Keratinocyte (primary cell): Measurements from ENCODE around the gene CDKN1B. TPM values are rescaled to one million over a fixed set of nuclear protein-coding genes. Genes with fewer than 3 reads are reported as not detected.

ENCODE experiments used
- DNase-seq: peaks from one replicate; pipeline ENCODE4 v3.0.0-alpha.2; 2011; ENCODE audit warnings: low read depth, missing footprints, low spot score
- FAIRE-seq: peaks from 2 replicates; lab custom pipeline; 2011; peaks lifted over from hg19 to GRCh38; lab: Jason Lieb, UNC
- H2AFZ ChIP-seq: 2 replicates; pipeline ENCODE4 v1.6.0; 2012; ENCODE audit warnings: low read length, control low read depth, inconsistent platforms; ENCODE audit not compliant: control insufficient read depth
- H3K27ac ChIP-seq: 2 replicates; pipeline ENCODE4 v1.5.1; 2011; ENCODE audit warnings: low read length; ENCODE audit not compliant: control insufficient read depth, insufficient read depth
- H3K27me3 ChIP-seq: 3 replicates; pipeline ENCODE4 v1.6.0; 2011; ENCODE audit warnings: low read length; ENCODE audit not compliant: control insufficient read depth, insufficient read depth; ENCODE audit errors: extremely low read depth
- H3K36me3 ChIP-seq, 2 experiments: 2 replicates in 1 of 2; 3 replicates in 1 of 2; pipeline ENCODE4 v1.5.1; 2011; ENCODE audit warnings: low read length in 2 of 2, mild to moderate bottlenecking in 1 of 2; ENCODE audit not compliant: control insufficient read depth in 2 of 2, insufficient read depth in 2 of 2; ENCODE audit errors: extremely low read depth in 1 of 2
- H3K4me1 ChIP-seq: 3 replicates; pipeline ENCODE4 v1.5.1; 2011; ENCODE audit warnings: low read length; ENCODE audit not compliant: control insufficient read depth, insufficient read depth; ENCODE audit errors: extremely low read depth
- H3K4me2 ChIP-seq: 3 replicates; pipeline ENCODE4 v1.6.0; 2011; ENCODE audit warnings: low read depth, low read length; ENCODE audit not compliant: control insufficient read depth, insufficient read depth; ENCODE audit errors: extremely low read depth
- H3K4me3 ChIP-seq, 3 experiments: fragments of 200-600 bp in 1 of 3; sonication (generic) in 1 of 3; 2 replicates in 2 of 3; 3 replicates in 1 of 3; pipeline ENCODE4 v1.5.1; 2011 to 2016; ENCODE audit warnings: low read length in 3 of 3, mild to moderate bottlenecking in 3 of 3, control low read depth in 2 of 3, inconsistent platforms in 1 of 3, low read depth in 1 of 3, mixed read lengths in 1 of 3, mixed run types in 1 of 3, moderate library complexity in 1 of 3; ENCODE audit not compliant: control insufficient read depth in 2 of 3, insufficient read depth in 2 of 3; ENCODE audit errors: extremely low read depth in 1 of 3
- H3K79me2 ChIP-seq: 2 replicates; pipeline ENCODE4 v1.6.0; 2012; ENCODE audit warnings: low read length; ENCODE audit not compliant: control insufficient read depth, insufficient read depth
- H3K9ac ChIP-seq: 3 replicates; pipeline ENCODE4 v1.6.0; 2011; ENCODE audit warnings: low read length; ENCODE audit not compliant: control insufficient read depth, insufficient read depth; ENCODE audit errors: extremely low read depth
- H3K9me1 ChIP-seq: 3 replicates; pipeline ENCODE4 v1.6.0; 2011; ENCODE audit warnings: low read length; ENCODE audit not compliant: control insufficient read depth, insufficient read depth; ENCODE audit errors: extremely low read depth
- H3K9me3 ChIP-seq: 2 replicates; pipeline ENCODE4 v1.5.1; 2012; ENCODE audit warnings: low read depth, low read length; ENCODE audit not compliant: control insufficient read depth
- H4K20me1 ChIP-seq: 3 replicates; pipeline ENCODE4 v1.6.0; 2011; ENCODE audit warnings: low read length; ENCODE audit not compliant: control insufficient read depth, insufficient read depth; ENCODE audit errors: extremely low read depth
- EZH2 ChIP-seq: IDR thresholded peaks from one replicate; pipeline ENCODE4 v1.6.1; 2012; ENCODE audit warnings: inconsistent platforms, mild to moderate bottlenecking, low read length, moderate library complexity
- dilution Hi-C: fragments of 300-500 bp; cut with MboI; formaldehyde crosslinking; loops from one replicate; pipeline ENCODE4 v1.7.0; 2020; ENCODE audit warnings: low sequenced_read_pairs; ENCODE audit not compliant: extremely low pct_ligation_motif_present
- polyA plus RNA-seq, 5 experiments: library from polyadenylated mRNA; depleted of rRNA in 3 of 5; stranded (reverse) in 3 of 5; stranded (forward) in 1 of 5; unstranded in 1 of 5; fragments of >200 nt; gene quantifications; 1 replicate in 1 of 5; 2 replicates in 3 of 5; 3 replicates in 1 of 5; pipeline versions ENCODE4 v1.2.1 to v1.2.3, GENCODE V29; 2011 to 2012; ENCODE audit warnings: missing spikeins in 2 of 5, low read depth in 1 of 5, low replicate concordance in 1 of 5
- TF ChIP-seq, protein P1 (sequence below), 3 experiments: IDR thresholded peaks in 1 of 3; conservative IDR thresholded peaks in 1 of 3; optimal IDR thresholded peaks in 1 of 3; 2 replicates in 2 of 3; 3 replicates in 1 of 3; pipeline versions ENCODE3 to v1.5.1; 2011; ENCODE audit warnings: low read length in 3 of 3, mild to moderate bottlenecking in 3 of 3, moderate library complexity in 2 of 3, control low read depth in 1 of 3, inconsistent platforms in 1 of 3; ENCODE audit not compliant: insufficient read depth in 2 of 3; ENCODE audit errors: extremely low read depth in 1 of 3

Gene CDKN1B
- polyA plus RNA-seq, 1 donor (not counting 4 experiments of a cell fraction or from before 2014, with no cell fraction given), result 5.1 TPM

DNA sequence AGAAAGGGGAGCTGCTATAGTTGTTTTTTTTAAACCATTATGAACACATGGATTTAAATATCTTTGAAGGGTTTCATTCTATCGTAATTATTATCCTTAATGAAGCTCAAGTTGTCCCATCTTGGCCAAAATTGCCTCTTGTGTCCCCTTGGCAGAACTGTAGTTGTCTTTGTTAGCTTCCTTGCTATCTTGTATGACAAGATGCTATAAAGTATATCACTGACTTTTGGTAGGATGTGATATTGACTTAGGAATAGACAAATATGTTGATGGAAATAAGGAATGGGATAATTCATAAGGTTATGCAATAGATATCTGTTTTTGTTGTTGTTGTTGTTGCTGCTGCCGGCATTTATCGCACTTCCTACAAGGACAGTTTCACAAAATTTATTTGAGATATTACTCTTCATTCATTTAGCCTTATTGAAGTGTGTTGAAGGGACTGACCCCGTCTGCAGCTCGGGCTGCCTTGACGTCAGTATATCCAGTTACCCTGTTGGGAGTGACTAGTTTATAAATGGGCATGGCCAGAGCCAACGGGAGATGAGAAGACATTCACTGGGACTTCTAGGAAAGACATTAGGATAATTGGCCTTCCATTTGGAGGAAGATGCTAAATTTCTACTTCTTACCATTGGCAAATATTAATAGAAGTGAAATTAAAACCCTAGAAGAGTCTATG, 42.2 kb downstream of the CDKN1B start:
- H3K79me2 ChIP-seq, result no peaks in the 10 kb centered on the region
- H3K27me3 ChIP-seq, result no peaks in the 10 kb centered on the region
- no peak overlapping the region for H3K27ac ChIP-seq
- H3K4me1 ChIP-seq, result no peaks in the 10 kb centered on the region
- no peak overlapping the region for H3K4me2 ChIP-seq
- no peak for FAIRE-seq
- H4K20me1 ChIP-seq, result no peaks in the 10 kb centered on the region
- no peak overlapping the region for H3K4me3 ChIP-seq
- dilution Hi-C loops, result no loop called here
- no peak for TF ChIP-seq EZH2
- TF ChIP-seq, protein P1, sequence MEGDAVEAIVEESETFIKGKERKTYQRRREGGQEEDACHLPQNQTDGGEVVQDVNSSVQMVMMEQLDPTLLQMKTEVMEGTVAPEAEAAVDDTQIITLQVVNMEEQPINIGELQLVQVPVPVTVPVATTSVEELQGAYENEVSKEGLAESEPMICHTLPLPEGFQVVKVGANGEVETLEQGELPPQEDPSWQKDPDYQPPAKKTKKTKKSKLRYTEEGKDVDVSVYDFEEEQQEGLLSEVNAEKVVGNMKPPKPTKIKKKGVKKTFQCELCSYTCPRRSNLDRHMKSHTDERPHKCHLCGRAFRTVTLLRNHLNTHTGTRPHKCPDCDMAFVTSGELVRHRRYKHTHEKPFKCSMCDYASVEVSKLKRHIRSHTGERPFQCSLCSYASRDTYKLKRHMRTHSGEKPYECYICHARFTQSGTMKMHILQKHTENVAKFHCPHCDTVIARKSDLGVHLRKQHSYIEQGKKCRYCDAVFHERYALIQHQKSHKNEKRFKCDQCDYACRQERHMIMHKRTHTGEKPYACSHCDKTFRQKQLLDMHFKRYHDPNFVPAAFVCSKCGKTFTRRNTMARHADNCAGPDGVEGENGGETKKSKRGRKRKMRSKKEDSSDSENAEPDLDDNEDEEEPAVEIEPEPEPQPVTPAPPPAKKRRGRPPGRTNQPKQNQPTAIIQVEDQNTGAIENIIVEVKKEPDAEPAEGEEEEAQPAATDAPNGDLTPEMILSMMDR (optimal IDR thresholded peaks at IDR 0.05 in 1 of 3, IDR thresholded peaks at IDR 0.05 in 1 of 3, conservative IDR thresholded peaks at IDR 0.05 in 1 of 3; ENCODE audit: extremely low read depth in 1 of 3, insufficient read depth in 2 of 3, low read length in 3 of 3), result no peak
- no peak overlapping the region for H2AFZ ChIP-seq
- H3K9ac ChIP-seq, result no peak overlapping the region
- no peaks in the 10 kb centered on the region for H3K36me3 ChIP-seq
- H3K9me3 ChIP-seq, result no peaks in the 10 kb centered on the region
- H3K9me1 ChIP-seq, result no peaks in the 10 kb centered on the region
- DNase-seq, result no peak

DNA sequence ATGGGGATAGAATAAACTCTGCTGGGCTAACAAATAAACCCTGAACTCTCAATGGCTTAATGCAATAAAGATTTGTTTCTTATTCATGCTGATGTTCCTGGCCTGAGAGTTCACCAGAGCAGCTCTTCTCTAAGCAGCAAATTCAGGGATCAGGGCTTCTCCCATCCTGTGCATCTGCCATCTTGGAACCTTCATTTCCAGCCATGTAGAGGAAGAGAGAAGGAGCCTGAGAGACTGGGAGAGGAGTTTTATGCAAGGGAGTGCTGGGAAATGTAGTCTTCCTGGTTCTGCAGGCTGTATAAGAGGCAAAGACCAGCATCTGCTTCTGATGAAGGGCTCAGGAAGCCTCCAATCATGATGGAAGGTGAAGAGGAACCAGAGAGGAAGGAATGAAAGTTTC, 47.7 kb downstream of the CDKN1B start:
- no peaks in the 10 kb centered on the region for H3K27me3 ChIP-seq
- no peak overlapping the region for H3K4me2 ChIP-seq
- H3K4me3 ChIP-seq, result no peak overlapping the region
- no peaks in the 10 kb centered on the region for H3K36me3 ChIP-seq
- no peak for TF ChIP-seq EZH2
- TF ChIP-seq, protein P1 (optimal IDR thresholded peaks at IDR 0.05 in 1 of 3, IDR thresholded peaks at IDR 0.05 in 1 of 3, conservative IDR thresholded peaks at IDR 0.05 in 1 of 3; ENCODE audit: extremely low read depth in 1 of 3, insufficient read depth in 2 of 3, low read length in 3 of 3), result no peak
- H2AFZ ChIP-seq, result no peak overlapping the region
- dilution Hi-C loops, result no loop called here
- DNase-seq (no peak), FAIRE-seq (no peak)
- H3K4me1 ChIP-seq, result no peaks in the 10 kb centered on the region
- H3K27ac ChIP-seq, result no peak overlapping the region
- H3K9ac ChIP-seq, result no peak overlapping the region
- H4K20me1 ChIP-seq, result no peaks in the 10 kb centered on the region
- no peaks in the 10 kb centered on the region for H3K79me2 ChIP-seq
- H3K9me3 ChIP-seq, result no peaks in the 10 kb centered on the region
- no peaks in the 10 kb centered on the region for H3K9me1 ChIP-seq
